Measurements from ENCODE around the gene MORN4.

MORN4 gene

GRCh38 chr10:97574374-97575126 lies 58.8 kb downstream of the MORN4 start:
- no peak overlapping the region for H3K4me3 ChIP-seq (ENCODE audit: low read depth, low read length, poor library complexity, severe bottlenecking)
- H3K9me2 ChIP-seq (ENCODE audit: low read depth, low read length) = no peaks in the 10 kb centered on the region
- H4K20me1 ChIP-seq (ENCODE audit: insufficient read depth, low read length) = no peaks in the 10 kb centered on the region
- no peaks in the 10 kb centered on the region for H3K9me3 ChIP-seq (ENCODE audit: low read length)
- no peak for TF ChIP-seq CTCF (IDR thresholded peaks at IDR 0.05; ENCODE audit: low read length)
- H3K27me3 ChIP-seq (ENCODE audit: insufficient read depth, low read length) = no peaks in the 10 kb centered on the region
- no peak overlapping the region for H3K9ac ChIP-seq (ENCODE audit: low read length)
- H3K4me1 ChIP-seq (ENCODE audit: insufficient read depth, low read length, severe bottlenecking) = no peaks in the 10 kb centered on the region
- no peak overlapping the region for H3K27ac ChIP-seq (ENCODE audit: low read depth, low read length, poor library complexity, severe bottlenecking)
- H3K79me2 ChIP-seq (ENCODE audit: insufficient read depth, low read length) = no peaks in the 10 kb centered on the region
- H3K4me2 ChIP-seq (ENCODE audit: low read length) = no peak overlapping the region
- H2AFZ ChIP-seq (ENCODE audit: low read length) = no peak overlapping the region
- H3F3A ChIP-seq (ENCODE audit: insufficient read depth, low read length) = no peaks in the 10 kb centered on the region
- H3K36me3 ChIP-seq (ENCODE audit: insufficient read depth, low read length) = no peaks in the 10 kb centered on the region

GRCh38 chr10:97573672-97574071 lies 59.6 kb downstream of the MORN4 start:
- Histone ChIP-seq H3F3A (ENCODE audit: insufficient read depth, low read length) (no peaks in the 10 kb centered on the region), H2AFZ (ENCODE audit: low read length) (no peak overlapping the region), H3K27ac (ENCODE audit: low read depth, low read length, poor library complexity, severe bottlenecking) (no peak overlapping the region), H4K20me1 (ENCODE audit: insufficient read depth, low read length) (no peaks in the 10 kb centered on the region), H3K4me1 (ENCODE audit: insufficient read depth, low read length, severe bottlenecking) (no peaks in the 10 kb centered on the region), H3K4me3 (ENCODE audit: low read depth, low read length, poor library complexity, severe bottlenecking) (no peak overlapping the region), H3K79me2 (ENCODE audit: insufficient read depth, low read length) (no peaks in the 10 kb centered on the region), H3K9ac (ENCODE audit: low read length) (no peak overlapping the region), H3K4me2 (ENCODE audit: low read length) (no peak overlapping the region), H3K36me3 (ENCODE audit: insufficient read depth, low read length) (no peaks in the 10 kb centered on the region), H3K27me3 (ENCODE audit: insufficient read depth, low read length) (no peaks in the 10 kb centered on the region), H3K9me3 (ENCODE audit: low read length) (no peaks in the 10 kb centered on the region), H3K9me2 (ENCODE audit: low read depth, low read length) (no peaks in the 10 kb centered on the region)
- no peak for TF ChIP-seq CTCF (IDR thresholded peaks at IDR 0.05; ENCODE audit: low read length)
- TF ChIP-seq EZH2 (IDR thresholded peaks at IDR 0.05; ENCODE audit: borderline replicate concordance, low read length) = no peak

GRCh38 chr10:97573021-97573420 lies 60.3 kb downstream of the MORN4 start:
- Histone ChIP-seq H3K4me1 (ENCODE audit: insufficient read depth, low read length, severe bottlenecking) (no peaks in the 10 kb centered on the region), H3F3A (ENCODE audit: insufficient read depth, low read length) (no peaks in the 10 kb centered on the region), H3K9me3 (ENCODE audit: low read length) (no peaks in the 10 kb centered on the region), H3K4me3 (ENCODE audit: low read depth, low read length, poor library complexity, severe bottlenecking) (no peak overlapping the region), H3K27me3 (ENCODE audit: insufficient read depth, low read length) (no peaks in the 10 kb centered on the region), H4K20me1 (ENCODE audit: insufficient read depth, low read length) (no peaks in the 10 kb centered on the region), H3K27ac (ENCODE audit: low read depth, low read length, poor library complexity, severe bottlenecking) (no peak overlapping the region), H3K9ac (ENCODE audit: low read length) (no peak overlapping the region), H3K4me2 (ENCODE audit: low read length) (no peak overlapping the region), H3K79me2 (ENCODE audit: insufficient read depth, low read length) (no peaks in the 10 kb centered on the region), H3K36me3 (ENCODE audit: insufficient read depth, low read length) (no peaks in the 10 kb centered on the region), H2AFZ (ENCODE audit: low read length) (no peak overlapping the region), H3K9me2 (ENCODE audit: low read depth, low read length) (no peaks in the 10 kb centered on the region)
- no peak for TF ChIP-seq CTCF (IDR thresholded peaks at IDR 0.05; ENCODE audit: low read length)
- no peak for TF ChIP-seq EZH2 (IDR thresholded peaks at IDR 0.05; ENCODE audit: borderline replicate concordance, low read length)
